22Rv1 (cell line): ENCODE data around the gene AACS.

ENCODE experiments used
- CTCF ChIP-seq: fragments of 450-650 bp; IDR thresholded peaks from 2 replicates; pipeline ENCODE4 v1.5.1; 2017; ENCODE audit warnings: mild to moderate bottlenecking
- ZFX ChIP-seq: fragments of 450-650 bp; IDR thresholded peaks from 2 replicates; pipeline ENCODE4 v1.6.1; 2017; ENCODE audit warnings: antibody characterized with exemption, borderline replicate concordance

- TF ChIP-seq CTCF (no peak), ZFX (no peak)
These were observed 4.0 kb upstream of the AACS start for GRCh38 chr12:125061229-125061628.
